Fibroblast of lung (primary cell): Measurements from ENCODE around the gene TRIM41.

ENCODE experiments used
- CTCF ChIP-seq, 2 donors: IDR thresholded peaks in 1 of 2; conservative IDR thresholded peaks in 1 of 2; 1 replicate in 1 of 2; 2 replicates in 1 of 2; pipeline ENCODE4 v1.5.1; 2011 to 2012; ENCODE audit warnings: low read length in 2 of 2, control low read depth in 1 of 2, inconsistent platforms in 1 of 2, low read depth in 1 of 2, mild to moderate bottlenecking in 1 of 2
- EZH2 ChIP-seq: IDR thresholded peaks from 2 replicates; pipeline ENCODE4 v1.5.1; 2012; ENCODE audit warnings: low read length, control low read depth, mild to moderate bottlenecking; ENCODE audit errors: missing control alignments

GRCh38 chr5:181223729-181224389, 778 bp downstream of the TRIM41 start:
- no peak for TF ChIP-seq CTCF (conservative IDR thresholded peaks at IDR 0.05 in 1 of 2, IDR thresholded peaks at IDR 0.05 in 1 of 2; ENCODE audit: low read depth in 1 of 2, low read length in 2 of 2)
- TF ChIP-seq EZH2: no peak
